BLaER1 treated with 17β-estradiol and CSF1 and Interleukin-3, amounts not matched to agents 10 nM and 100 nM (cell line): ENCODE measurements around the gene SLC38A5.
"Not testable (repeated sequence)": the region's sequence is repeated elsewhere in the genome, so short reads cannot be mapped to it uniquely, and the experiment has no call there.

Experiments used
- H3K27ac ChIP-seq, 11 experiments: shearing (Covaris generic); formaldehyde crosslinking; 2 replicates each; pipeline ENCODE4 v1.8.1; 2022
- H3K27me3 ChIP-seq, 11 experiments: shearing (Covaris generic); formaldehyde crosslinking; 2 replicates each; pipeline ENCODE4 v1.8.1; 2022
- H3K36me3 ChIP-seq, 11 experiments: shearing (Covaris generic); formaldehyde crosslinking; 2 replicates each; pipeline ENCODE4 v1.8.1; 2022
- H3K4me1 ChIP-seq, 10 experiments: shearing (Covaris generic); formaldehyde crosslinking; 2 replicates each; pipeline ENCODE4 v1.8.1; 2022
- H3K4me2 ChIP-seq, 11 experiments: shearing (Covaris generic); formaldehyde crosslinking; 2 replicates each; pipeline ENCODE4 v1.8.1; 2022
- H3K4me3 ChIP-seq, 10 experiments: shearing (Covaris generic); formaldehyde crosslinking; 2 replicates each; pipeline ENCODE4 v1.8.1; 2022
- H3K9ac ChIP-seq, 11 experiments: shearing (Covaris generic); formaldehyde crosslinking; 2 replicates each; pipeline ENCODE4 v1.8.1; 2022
- H3K9me3 ChIP-seq, 11 experiments: shearing (Covaris generic); formaldehyde crosslinking; replicated peaks in 1 of 11; 2 replicates each; pipeline ENCODE4 v1.8.1; 2022
- H4K20me1 ChIP-seq, 11 experiments: shearing (Covaris generic); formaldehyde crosslinking; 2 replicates each; pipeline ENCODE4 v1.8.1; 2022
- Cebpa-rat ChIP-seq, 11 experiments: shearing (Covaris generic); IDR thresholded peaks; 2 replicates each; pipeline ENCODE4 v1.8.1; 2022

The SLC38A5 gene

GRCh38 chrX:48470110-48470832 is at the start of gene SLC38A5:
Gene SLC38A5, minus strand, starts transcription at chrX:48470260. Its CDS starts 2,336 bp downstream, at chrX:48467924.
- peak within 1 kb of the TSS; percentile 76 to 85 (median 83) for H3K4me2 ChIP-seq
- TF ChIP-seq Cebpa-rat (IDR thresholded peaks at IDR 0.05), result no peak
- H3K9ac ChIP-seq, result peak within 1 kb of the TSS; percentile 66 to 88 (median 81)
- peak within 1 kb of the TSS in 10 of 11 experiments; percentile 46 to 86 (median 80); a peak in 20 of 22 replicates for H3K27ac ChIP-seq
- H3K4me1 ChIP-seq, result peaks cover 24 to 52% (median 39%) of the 10 kb centered on the region in 10 experiments; a peak in 19 of 20 replicates
- H4K20me1 ChIP-seq, result peaks cover 0 to 6% (median 0%) of the 10 kb centered on the region in 11 experiments; a peak in 4 of 22 replicates
- H3K36me3 ChIP-seq, result peaks cover 0 to 7% (median 0%) of the 10 kb centered on the region in 11 experiments; a peak in 4 of 22 replicates
- peaks cover 24 to 83% (median 54%) of the 10 kb centered on the region in 11 experiments; a peak in 21 of 22 replicates for H3K27me3 ChIP-seq
- no peaks in the 10 kb centered on the region for H3K9me3 ChIP-seq
- peak within 1 kb of the TSS; percentile 50 to 78 (median 74) for H3K4me3 ChIP-seq

- not testable (repeated sequence) for H3K9ac ChIP-seq, H3K36me3 ChIP-seq, H3K9me3 ChIP-seq, H3K4me2 ChIP-seq, H3K4me3 ChIP-seq, H3K27ac ChIP-seq, H4K20me1 ChIP-seq
- peaks cover 17 to 36% (median 26%) of the 10 kb centered on the region in 10 experiments for H3K4me1 ChIP-seq
- peaks cover 12 to 54% (median 36%) of the 10 kb centered on the region in 11 experiments; a peak in 21 of 22 replicates for H3K27me3 ChIP-seq
These were observed 49.4 kb upstream of the SLC38A5 start for GRCh38 chrX:48519481-48519880.

GRCh38 chrX:48516987-48517386 is 46.9 kb upstream of the SLC38A5 start:
- Histone ChIP-seq H3K9ac (no peak overlapping the region), H3K4me3 (no peak overlapping the region), H3K9me3 (no peaks in the 10 kb centered on the region; a peak in 1 of 22 replicates), H3K36me3 (no peaks in the 10 kb centered on the region; a peak in 1 of 22 replicates), H4K20me1 (peaks cover 0 to 8% (median 0%) of the 10 kb centered on the region in 11 experiments; a peak in 4 of 22 replicates), H3K4me2 (no peak overlapping the region), H3K27me3 (peaks cover 17 to 77% (median 56%) of the 10 kb centered on the region in 11 experiments; a peak in 21 of 22 replicates), H3K27ac (no peak overlapping the region), H3K4me1 (peaks cover 0 to 19% (median 11%) of the 10 kb centered on the region in 10 experiments; a peak in 15 of 20 replicates)
- no peak for TF ChIP-seq Cebpa-rat (IDR thresholded peaks at IDR 0.05)

GRCh38 chrX:48516285-48516684 is 46.2 kb upstream of the SLC38A5 start:
- H3K36me3 ChIP-seq, result no peaks in the 10 kb centered on the region; a peak in 1 of 22 replicates
- no peak for TF ChIP-seq Cebpa-rat (IDR thresholded peaks at IDR 0.05)
- no peak overlapping the region for H3K9ac ChIP-seq
- H3K27me3 ChIP-seq, result peaks cover 17 to 84% (median 58%) of the 10 kb centered on the region in 11 experiments; a peak in 21 of 22 replicates
- no peaks in the 10 kb centered on the region for H3K9me3 ChIP-seq
- H3K4me2 ChIP-seq, result no peak overlapping the region
- H4K20me1 ChIP-seq, result peaks cover 0 to 8% (median 0%) of the 10 kb centered on the region in 11 experiments; a peak in 4 of 22 replicates
- H3K4me1 ChIP-seq, result peaks cover 0 to 19% (median 11%) of the 10 kb centered on the region in 10 experiments; a peak in 15 of 20 replicates
- H3K4me3 ChIP-seq, result no peak overlapping the region
- H3K27ac ChIP-seq, result no peak overlapping the region

- H3K4me3 ChIP-seq, result no peak overlapping the region
- TF ChIP-seq Cebpa-rat (IDR thresholded peaks at IDR 0.05), result no peak
- peaks cover 17 to 84% (median 55%) of the 10 kb centered on the region in 11 experiments; a peak in 21 of 22 replicates for H3K27me3 ChIP-seq
These were observed 45.8 kb upstream of the SLC38A5 start for GRCh38 chrX:48515842-48516241.

GRCh38 chrX:48514868-48515460 is 44.9 kb upstream of the SLC38A5 start:
- H3K9ac ChIP-seq, result no peak overlapping the region
- peaks cover 0 to 8% (median 2%) of the 10 kb centered on the region in 10 experiments; a peak in 7 of 20 replicates for H3K4me1 ChIP-seq
- TF ChIP-seq Cebpa-rat (IDR thresholded peaks at IDR 0.05), result no peak
- peaks cover 0 to 8% (median 0%) of the 10 kb centered on the region in 11 experiments; a peak in 4 of 22 replicates for H4K20me1 ChIP-seq
- no peak overlapping the region for H3K27ac ChIP-seq
- no peaks in the 10 kb centered on the region; a peak in 1 of 22 replicates for H3K36me3 ChIP-seq
- H3K9me3 ChIP-seq, result no peaks in the 10 kb centered on the region
- H3K27me3 ChIP-seq, result peaks cover 17 to 75% (median 53%) of the 10 kb centered on the region in 11 experiments; a peak in 20 of 22 replicates
- H3K4me3 ChIP-seq, result no peak overlapping the region
- H3K4me2 ChIP-seq, result no peak overlapping the region

More at GRCh38 chrX:48515842-48516241, 45.8 kb upstream of the SLC38A5 start:
- Histone ChIP-seq H3K27ac (no peak overlapping the region), H3K4me2 (no peak overlapping the region), H3K9ac (no peak overlapping the region), H3K4me1 (peaks cover 0 to 15% (median 7%) of the 10 kb centered on the region in 10 experiments; a peak in 13 of 20 replicates), H4K20me1 (peaks cover 0 to 8% (median 0%) of the 10 kb centered on the region in 11 experiments; a peak in 4 of 22 replicates), H3K36me3 (no peaks in the 10 kb centered on the region; a peak in 1 of 22 replicates), H3K9me3 (no peaks in the 10 kb centered on the region)

GRCh38 chrX:48514126-48514806 is 44.2 kb upstream of the SLC38A5 start:
- H3K9ac ChIP-seq, result no peak overlapping the region
- H4K20me1 ChIP-seq, result peaks cover 0 to 8% (median 0%) of the 10 kb centered on the region in 11 experiments; a peak in 4 of 22 replicates
- no peak overlapping the region for H3K27ac ChIP-seq
- TF ChIP-seq Cebpa-rat (IDR thresholded peaks at IDR 0.05), result no peak
- peaks cover 11 to 68% (median 49%) of the 10 kb centered on the region in 11 experiments; a peak in 18 of 22 replicates for H3K27me3 ChIP-seq
- no peaks in the 10 kb centered on the region for H3K9me3 ChIP-seq
- H3K4me2 ChIP-seq, result no peak overlapping the region
- H3K4me1 ChIP-seq, result peaks cover 0 to 8% (median 7%) of the 10 kb centered on the region in 10 experiments; a peak in 10 of 20 replicates
- H3K36me3 ChIP-seq, result no peaks in the 10 kb centered on the region; a peak in 1 of 22 replicates
- H3K4me3 ChIP-seq, result no peak overlapping the region

- Histone ChIP-seq H3K4me3 (no peak overlapping the region), H3K9ac (no peak overlapping the region)
- TF ChIP-seq Cebpa-rat (IDR thresholded peaks at IDR 0.05), result no peak
These were observed 43.6 kb upstream of the SLC38A5 start for GRCh38 chrX:48513670-48514069.

More at GRCh38 chrX:48513670-48514069, 43.6 kb upstream of the SLC38A5 start:
- peaks cover 9 to 67% (median 43%) of the 10 kb centered on the region in 11 experiments; a peak in 18 of 22 replicates for H3K27me3 ChIP-seq
- H3K36me3 ChIP-seq, result no peaks in the 10 kb centered on the region; a peak in 1 of 22 replicates
- H3K4me1 ChIP-seq, result peaks cover 0 to 9% (median 7%) of the 10 kb centered on the region in 10 experiments; a peak in 10 of 20 replicates
- no peak overlapping the region for H3K27ac ChIP-seq
- H4K20me1 ChIP-seq, result peaks cover 0 to 8% (median 0%) of the 10 kb centered on the region in 11 experiments; a peak in 4 of 22 replicates
- no peak overlapping the region for H3K4me2 ChIP-seq
- no peaks in the 10 kb centered on the region; a peak in 1 of 22 replicates for H3K9me3 ChIP-seq
